ENCODE results near the gene DCTN3. TPM values are rescaled to one million over a fixed set of nuclear protein-coding genes. Genes with fewer than 3 reads are reported as not detected.

Gene DCTN3
- total RNA-seq, 2 experiments from 2014 or later, result 143 to 144 TPM

DNA sequence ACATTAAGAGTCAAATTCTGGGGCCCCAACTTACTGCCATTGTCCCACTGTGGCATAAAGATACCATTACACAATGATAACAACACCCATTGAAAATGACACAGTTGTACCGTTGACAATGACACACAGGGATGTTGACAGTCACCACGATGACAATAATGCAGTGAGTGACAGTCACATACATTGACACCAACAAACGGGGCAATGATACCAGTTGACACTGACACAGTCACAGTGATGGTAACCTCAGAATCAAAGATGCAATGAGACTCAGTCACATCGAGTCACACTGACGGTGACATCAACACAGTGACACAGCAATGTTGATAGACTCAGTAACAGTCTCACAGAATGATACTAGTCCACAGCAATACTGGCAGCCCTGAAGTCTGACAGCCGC lies 47.7 kb downstream of the DCTN3 start:
- Mint-ChIP-seq H3K36me3 (ENCODE audit: low read depth) (no peaks in the 10 kb centered on the region), H3K27ac (no peak overlapping the region), H3K27me3 (peaks cover 27% of the 10 kb centered on the region), H3K4me3 (no peak overlapping the region), H3K4me1 (peaks cover 5% of the 10 kb centered on the region), H3K9me3 (no peaks in the 10 kb centered on the region)
- ChIA-PET CTCF (no interaction called here), POLR2A (no interaction called here)
- no peak for DNase-seq

DNA sequence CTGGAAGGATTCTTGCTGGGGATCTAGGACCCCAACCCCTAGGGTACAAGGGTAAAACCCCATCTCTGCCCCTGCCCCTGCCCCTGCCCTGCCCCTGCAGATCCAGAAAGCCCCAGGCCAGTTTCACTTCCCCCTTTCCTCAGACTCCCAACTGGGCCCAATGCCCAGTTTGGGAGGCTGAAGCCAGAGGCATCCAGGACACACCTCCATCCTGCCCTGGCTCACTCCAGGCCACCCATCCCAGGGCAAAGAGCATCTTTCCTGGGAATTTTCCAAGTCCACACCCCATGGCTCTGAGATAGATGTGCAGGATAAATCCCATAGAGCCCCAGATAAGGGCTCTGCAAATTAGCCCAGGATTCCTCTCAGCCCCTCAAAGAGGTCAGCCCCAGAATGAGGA lies 48.2 kb downstream of the DCTN3 start:
- H3K4me1 Mint-ChIP-seq, result no peaks in the 10 kb centered on the region
- H3K4me3 Mint-ChIP-seq, result no peak overlapping the region
- ChIA-PET CTCF (no interaction called here), POLR2A (no interaction called here)
- no peak overlapping the region for H3K27ac Mint-ChIP-seq
- H3K27me3 Mint-ChIP-seq, result peaks cover 25% of the 10 kb centered on the region
- H3K9me3 Mint-ChIP-seq, result no peaks in the 10 kb centered on the region
- no peak for DNase-seq
- H3K36me3 Mint-ChIP-seq (ENCODE audit: low read depth), result no peaks in the 10 kb centered on the region

- POLR2A ChIA-PET, result interaction anchor here (1.5 kb wide), 1 partner anchor 8 kb away, joined by 4 read pairs; no protein-coding TSS in a partner anchor
Observed at GRCh38 chr9:34571481-34571810, 48.8 kb downstream of the DCTN3 start.

GRCh38 chr9:34570809-34571480 lies 49.4 kb downstream of the DCTN3 start:
- ChIA-PET CTCF (no interaction called here), POLR2A (interaction anchor here (1.5 kb wide), 1 partner anchor 9 kb away, joined by 4 read pairs; no protein-coding TSS in a partner anchor)
- Mint-ChIP-seq H3K4me1 (no peaks in the 10 kb centered on the region), H3K9me3 (no peaks in the 10 kb centered on the region), H3K27me3 (peaks cover 21% of the 10 kb centered on the region), H3K36me3 (ENCODE audit: low read depth) (no peaks in the 10 kb centered on the region), H3K4me3 (no peak overlapping the region), H3K27ac (no peak overlapping the region)
- DNase-seq, result no peak

More at GRCh38 chr9:34571481-34571810, 48.8 kb downstream of the DCTN3 start:
- Mint-ChIP-seq H3K27me3 (peaks cover 26% of the 10 kb centered on the region), H3K36me3 (ENCODE audit: low read depth) (no peaks in the 10 kb centered on the region), H3K4me1 (no peaks in the 10 kb centered on the region), H3K9me3 (no peaks in the 10 kb centered on the region), H3K4me3 (no peak overlapping the region), H3K27ac (no peak overlapping the region)
- no peak for DNase-seq
- CTCF ChIA-PET, result no interaction called here

DNA sequence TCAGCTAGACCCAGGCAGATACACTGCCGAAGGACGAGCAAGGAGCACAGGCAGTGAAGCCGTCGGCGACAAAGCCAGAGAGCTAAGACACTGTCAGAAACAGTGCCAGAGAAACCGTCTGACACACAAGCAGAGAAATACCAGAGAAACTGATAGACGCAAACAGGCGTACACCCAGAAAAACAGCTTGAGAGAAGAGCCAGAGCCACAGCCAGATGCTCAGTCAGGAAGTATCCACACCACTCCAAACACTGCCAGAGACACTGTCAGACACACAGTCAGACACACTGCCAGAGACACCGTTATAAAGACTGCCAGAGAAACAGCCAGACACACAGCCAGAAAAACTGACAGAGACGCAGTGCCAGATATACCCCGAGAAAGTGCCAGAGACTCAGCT lies 49.9 kb downstream of the DCTN3 start:
- Mint-ChIP-seq H3K27ac (no peak overlapping the region), H3K36me3 (ENCODE audit: low read depth) (no peaks in the 10 kb centered on the region), H3K4me1 (no peaks in the 10 kb centered on the region), H3K4me3 (no peak overlapping the region), H3K9me3 (no peaks in the 10 kb centered on the region), H3K27me3 (peaks cover 18% of the 10 kb centered on the region)
- ChIA-PET POLR2A (interaction anchor here (1.5 kb wide), 1 partner anchor 9 kb away, joined by 4 read pairs; no protein-coding TSS in a partner anchor), CTCF (no interaction called here)
- no peak for DNase-seq

DNA sequence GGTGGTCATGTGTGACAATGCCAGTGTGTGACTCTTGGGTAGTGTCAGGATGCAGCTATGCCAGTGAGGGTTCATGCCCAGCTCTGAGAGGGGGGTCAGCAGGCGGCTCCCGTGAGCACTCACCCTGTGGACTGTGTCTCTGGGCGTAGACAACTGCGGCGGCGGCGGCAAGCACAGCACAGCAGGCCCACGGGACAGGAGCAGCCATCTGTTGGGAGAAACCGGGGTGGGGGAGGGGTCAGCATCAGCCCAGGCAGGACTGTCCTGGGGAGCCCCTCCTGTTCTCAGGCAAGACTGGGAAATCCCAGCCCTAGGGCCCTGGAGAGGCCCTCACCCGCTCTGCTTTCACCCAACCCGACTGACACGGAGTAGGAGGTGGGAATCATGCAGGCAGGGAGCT lies 51.5 kb downstream of the DCTN3 start:
- H3K4me3 Mint-ChIP-seq, result no peak overlapping the region
- ChIA-PET POLR2A (no interaction called here), CTCF (no interaction called here)
- H3K27me3 Mint-ChIP-seq, result peaks cover 17% of the 10 kb centered on the region
- DNase-seq, result no peak
- H3K36me3 Mint-ChIP-seq (ENCODE audit: low read depth), result no peaks in the 10 kb centered on the region
- no peak overlapping the region for H3K27ac Mint-ChIP-seq
- no peaks in the 10 kb centered on the region for H3K4me1 Mint-ChIP-seq
- no peaks in the 10 kb centered on the region for H3K9me3 Mint-ChIP-seq

DNA sequence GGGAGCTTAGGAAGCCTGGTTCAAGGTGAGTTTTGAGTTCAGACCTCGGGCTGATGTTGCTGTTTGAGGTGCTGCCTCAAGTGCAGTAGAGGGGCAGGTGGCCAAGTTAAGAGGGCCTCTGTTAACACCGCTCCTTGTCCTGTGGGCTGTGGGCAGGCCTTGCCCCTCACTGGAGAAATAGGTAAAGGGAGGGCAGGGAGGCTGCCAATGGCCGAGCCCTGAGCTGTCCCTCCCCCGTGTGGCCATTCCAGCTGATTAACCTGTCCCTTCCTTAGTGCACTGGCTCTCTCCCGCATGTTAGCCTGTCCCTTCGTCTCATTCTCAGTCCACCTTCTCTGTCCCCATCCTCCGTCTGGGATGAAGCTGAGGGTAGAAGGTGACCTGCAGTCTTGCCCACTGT lies 52.2 kb downstream of the DCTN3 start:
- ChIA-PET CTCF (no interaction called here), POLR2A (no interaction called here)
- H3K4me1 Mint-ChIP-seq, result no peaks in the 10 kb centered on the region
- H3K36me3 Mint-ChIP-seq (ENCODE audit: low read depth), result no peaks in the 10 kb centered on the region
- peaks cover 22% of the 10 kb centered on the region for H3K27me3 Mint-ChIP-seq
- DNase-seq, result no peak
- no peak overlapping the region for H3K4me3 Mint-ChIP-seq
- H3K9me3 Mint-ChIP-seq, result no peaks in the 10 kb centered on the region
- no peak overlapping the region for H3K27ac Mint-ChIP-seq

- POLR2A ChIA-PET, result no interaction called here
- no peaks in the 10 kb centered on the region for H3K9me3 Mint-ChIP-seq
- H3K4me1 Mint-ChIP-seq, result no peaks in the 10 kb centered on the region
- H3K36me3 Mint-ChIP-seq (ENCODE audit: low read depth), result no peaks in the 10 kb centered on the region
- DNase-seq, result no peak
- CTCF ChIA-PET, result no interaction called here
- peaks cover 22% of the 10 kb centered on the region for H3K27me3 Mint-ChIP-seq
- no peak overlapping the region for H3K27ac Mint-ChIP-seq
- H3K4me3 Mint-ChIP-seq, result no peak overlapping the region
Observed at GRCh38 chr9:34566972-34567371, 53.3 kb downstream of the DCTN3 start.

GRCh38 chr9:34566322-34566721 lies 54.0 kb downstream of the DCTN3 start:
- ChIA-PET POLR2A (no interaction called here), CTCF (no interaction called here)
- Mint-ChIP-seq H3K27me3 (peaks cover 22% of the 10 kb centered on the region), H3K4me3 (no peak overlapping the region), H3K36me3 (ENCODE audit: low read depth) (no peaks in the 10 kb centered on the region), H3K27ac (no peak overlapping the region), H3K4me1 (no peaks in the 10 kb centered on the region), H3K9me3 (no peaks in the 10 kb centered on the region)
- no peak for DNase-seq

DNA sequence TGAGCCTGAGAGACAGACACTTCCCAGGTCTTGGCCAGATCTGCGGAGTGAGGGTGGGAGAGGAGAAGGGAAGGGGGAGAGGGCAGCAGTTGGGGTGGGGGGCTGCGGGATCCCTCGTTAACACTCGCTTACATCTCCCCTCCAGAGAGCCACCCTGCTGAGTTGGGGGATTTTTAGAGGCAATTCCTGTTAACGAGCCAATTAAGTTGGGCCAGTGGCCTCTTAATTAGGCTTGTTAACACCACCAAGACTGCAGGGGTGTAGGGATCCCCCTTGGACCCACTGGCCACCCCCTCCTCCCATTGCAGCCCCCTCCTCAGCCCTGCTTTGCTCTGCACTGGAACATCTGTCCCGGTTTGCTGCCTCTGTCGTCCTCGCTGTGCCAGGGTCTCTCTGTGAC lies 54.4 kb downstream of the DCTN3 start:
- POLR2A ChIA-PET, result no interaction called here
- H3K4me1 Mint-ChIP-seq, result no peaks in the 10 kb centered on the region
- H3K9me3 Mint-ChIP-seq, result no peaks in the 10 kb centered on the region
- no peak for DNase-seq
- no peak overlapping the region for H3K4me3 Mint-ChIP-seq
- no peaks in the 10 kb centered on the region for H3K36me3 Mint-ChIP-seq (ENCODE audit: low read depth)
- H3K27me3 Mint-ChIP-seq, result peaks cover 22% of the 10 kb centered on the region
- CTCF ChIA-PET, result no interaction called here
- no peak overlapping the region for H3K27ac Mint-ChIP-seq

- no peak overlapping the region for H3K4me3 Mint-ChIP-seq
- H3K27me3 Mint-ChIP-seq, result peaks cover 29% of the 10 kb centered on the region
- H3K27ac Mint-ChIP-seq, result no peak overlapping the region
- no peak for DNase-seq
- H3K4me1 Mint-ChIP-seq, result no peaks in the 10 kb centered on the region
- no peaks in the 10 kb centered on the region for H3K36me3 Mint-ChIP-seq (ENCODE audit: low read depth)
- POLR2A ChIA-PET, result no interaction called here
- no peaks in the 10 kb centered on the region for H3K9me3 Mint-ChIP-seq
- CTCF ChIA-PET, result no interaction called here
Observed at GRCh38 chr9:34564617-34565016, 55.7 kb downstream of the DCTN3 start.

Other genes with a start within 250 kb of the DCTN3 start
- 1 to 10 TPM; 2.7 to 4.7 TPM for gene MYORG, start 243.6 kb downstream of the DCTN3 start, total RNA-seq
- gene FAM219A, start 161.9 kb downstream of the DCTN3 start, total RNA-seq, result 10 to 100 TPM; 12.3 to 13.2 TPM
- gene DNAI1, start 161.7 kb downstream of the DCTN3 start, total RNA-seq, result not detected
- not detected for gene ENHO, start 97.5 kb downstream of the DCTN3 start, total RNA-seq
- gene CNTFR, start 30.8 kb downstream of the DCTN3 start, total RNA-seq, result not detected
- 10 to 100 TPM; 32.4 to 32.6 TPM for gene RPP25L, start 8.4 kb downstream of the DCTN3 start, total RNA-seq
- gene ARID3C, start 8.6 kb upstream of the DCTN3 start, total RNA-seq, result under 1 TPM; 0.15 to 0.18 TPM
- 10 to 100 TPM; 53.3 to 55.5 TPM for gene SIGMAR1, start 17.3 kb upstream of the DCTN3 start, total RNA-seq
- 10 to 100 TPM; 95.2 to 95.6 TPM for gene GALT, start 26.2 kb upstream of the DCTN3 start, total RNA-seq
- 10 to 100 TPM; 51.5 to 54.0 TPM for gene IL11RA, start 31.7 kb upstream of the DCTN3 start, total RNA-seq
- not detected for gene CCL27, start 42.2 kb upstream of the DCTN3 start, total RNA-seq
- not detected for gene CCL19, start 70.8 kb upstream of the DCTN3 start, total RNA-seq
- gene CCL21, start 89.6 kb upstream of the DCTN3 start, total RNA-seq, result not detected